HepG2 (cell line): ENCODE data around the gene CCDC142. TPM values are rescaled to one million over a fixed set of nuclear protein-coding genes. Genes with fewer than 3 reads are reported as not detected.

ENCODE experiments used
- ATAC-seq: fragments of 200-7000 bp; cut with Tn5 transposase; 3 replicates; pipeline ENCODE4 v1.9.1; 2020; ENCODE audit warnings: mild to moderate bottlenecking, moderate library complexity
- BruUV-seq: library from RNA; stranded (reverse); fragments of 400-500 nt; replicated peaks from 2 replicates; lab custom pipeline; 2021; lab: Mats Ljungman, UMichigan
- CTCF ChIA-PET: fragments of 300-600 bp; formaldehyde crosslinking; extraction: SDS; loops from one replicate; lab custom pipeline; 2021; ENCODE audit warnings: low total read pairs, inconsistent platforms, low intra/inter-chr PET ratio; lab: Yijun Ruan, JAX
- POLR2A ChIA-PET: fragments of 350-600 bp; sonication (Branson Sonifier 250); formaldehyde crosslinking; loops from one replicate; lab custom pipeline; 2020; ENCODE audit warnings: antibody characterized with exemption, inconsistent platforms; lab: Yijun Ruan, JAX
- DNase-seq: peaks from one replicate; pipeline ENCODE4 v3.0.0-alpha.2; 2015; ENCODE audit warnings: low spot score
- FAIRE-seq: peaks from 3 replicates; lab custom pipeline; 2011; peaks lifted over from hg19 to GRCh38; lab: Jason Lieb, UNC
- H2AFZ ChIP-seq: one replicate; pipeline ENCODE4 v1.6.1; 2011; ENCODE audit warnings: low read length, inconsistent platforms
- H3K27ac ChIP-seq: fragments of 300-600 bp; 3 replicates; pipeline ENCODE4 v1.8.0; 2011; ENCODE audit warnings: mixed run types, mild to moderate bottlenecking, mixed read lengths, low read length, inconsistent platforms; ENCODE audit not compliant: insufficient read depth; ENCODE audit errors: extremely low read length
- H3K27me3 ChIP-seq, 2 experiments: fragments of 200-600 bp in 1 of 2; 2 replicates in 1 of 2; 3 replicates in 1 of 2; pipeline versions ENCODE4 v1.6.0 to v1.8.0; 2011; ENCODE audit warnings: low read length in 2 of 2, mild to moderate bottlenecking in 2 of 2, moderate library complexity in 2 of 2, inconsistent platforms in 1 of 2; ENCODE audit not compliant: insufficient read depth in 2 of 2, control insufficient read depth in 1 of 2
- H3K36me3 ChIP-seq, 2 experiments: fragments of 200-600 bp in 1 of 2; replicated peaks in 1 of 2; 2 replicates in 1 of 2; 3 replicates in 1 of 2; pipeline versions ENCODE4 v1.5.1 to v1.8.0; 2011; ENCODE audit warnings: low read length in 2 of 2, inconsistent platforms in 1 of 2; ENCODE audit not compliant: insufficient read depth in 2 of 2, control insufficient read depth in 1 of 2
- H3K4me1 ChIP-seq: 2 replicates; pipeline ENCODE4 v1.5.1; 2012; ENCODE audit warnings: low read length, inconsistent platforms; ENCODE audit not compliant: insufficient read depth
- H3K4me2 ChIP-seq: 2 replicates; pipeline ENCODE4 v1.6.0; 2011; ENCODE audit warnings: low read depth, low read length, inconsistent platforms
- H3K4me3 ChIP-seq, 3 experiments: fragments of 200-600 bp in 1 of 3; sonication (generic), shearing (Covaris generic) in 1 of 3; replicated peaks in 1 of 3; 2 replicates each; pipeline ENCODE4 v1.5.1; 2011 to 2016; ENCODE audit warnings: low read length in 3 of 3, inconsistent platforms in 2 of 3, low read depth in 2 of 3, mild to moderate bottlenecking in 2 of 3, control low read depth in 1 of 3, mixed read lengths in 1 of 3; ENCODE audit not compliant: insufficient read depth in 1 of 3
- H3K79me2 ChIP-seq: one replicate; pipeline ENCODE4 v1.6.1; 2011; ENCODE audit warnings: low read length, inconsistent platforms; ENCODE audit not compliant: insufficient read depth
- H3K9ac ChIP-seq: 2 replicates; pipeline ENCODE4 v1.6.0; 2011; ENCODE audit warnings: mild to moderate bottlenecking, low read depth, low read length, inconsistent platforms; ENCODE audit not compliant: insufficient read depth
- H3K9me3 ChIP-seq: 2 replicates; pipeline ENCODE4 v1.5.1; 2012; ENCODE audit warnings: mild to moderate bottlenecking, low read length
- H4K20me1 ChIP-seq: 2 replicates; pipeline ENCODE4 v1.6.0; 2011; ENCODE audit warnings: inconsistent platforms, mild to moderate bottlenecking, low read length, moderate library complexity; ENCODE audit not compliant: insufficient read depth
- AKAP8 ChIP-seq: sonication (generic); formaldehyde crosslinking; IDR thresholded peaks from 2 replicates; pipeline ENCODE4 v1.5.1; 2020; ENCODE audit warnings: mild to moderate bottlenecking, missing genetic modification reagents
- ELF3 ChIP-seq: IDR thresholded peaks from 2 replicates; pipeline ENCODE4 v1.6.1; 2016; ENCODE audit warnings: missing genetic modification reagents, missing compliant biosample characterization
- HNF4G ChIP-seq, 2 experiments: sonication (generic) in 1 of 2; formaldehyde crosslinking in 1 of 2; IDR thresholded peaks; 2 replicates each; pipeline versions ENCODE4 v1.4.0 to v1.6.1; 2011 to 2020; ENCODE audit warnings: borderline replicate concordance in 2 of 2, low read depth in 2 of 2, mild to moderate bottlenecking in 2 of 2, low read length in 1 of 2, missing genetic modification reagents in 1 of 2, moderate library complexity in 1 of 2
- KDM3A ChIP-seq: IDR thresholded peaks from 2 replicates; pipeline ENCODE4 v1.6.1; 2018; ENCODE audit warnings: low read depth, missing compliant biosample characterization
- KLF15 ChIP-seq: sonication (generic); formaldehyde crosslinking; IDR thresholded peaks from 2 replicates; pipeline ENCODE4 v1.8.1; 2023; ENCODE audit warnings: borderline replicate concordance, mild to moderate bottlenecking, inconsistent platforms, missing genetic modification reagents, mixed read lengths
- MYC ChIP-seq: sonication (generic); formaldehyde crosslinking; IDR thresholded peaks from 2 replicates; pipeline ENCODE4 v1.9.0; 2021; ENCODE audit warnings: missing genetic modification reagents, borderline replicate concordance
- ZNF329 ChIP-seq: sonication (generic); formaldehyde crosslinking; IDR thresholded peaks from 2 replicates; pipeline ENCODE4 v1.9.0; 2021; ENCODE audit warnings: low read depth, mild to moderate bottlenecking, missing genetic modification reagents
- ZNF557 ChIP-seq: sonication (generic); formaldehyde crosslinking; IDR thresholded peaks from 2 replicates; pipeline ENCODE4 v1.4.0; 2020; ENCODE audit warnings: missing genetic modification reagents
- ZNF570 ChIP-seq: sonication (generic); formaldehyde crosslinking; IDR thresholded peaks from 2 replicates; pipeline ENCODE4 v1.4.0; 2020; ENCODE audit warnings: mild to moderate bottlenecking, missing genetic modification reagents, borderline replicate concordance
- WGBS: methylation state at CpG from one replicate; pipeline ENCODE4 v1.1.6; 2017; ENCODE audit warnings: low lambda C conversion rate; 5-methylcytosine and 5-hydroxymethylcytosine counted together
- in situ Hi-C: cut with HindIII; loops from 2 replicates; pipeline ENCODE4 v1.10.0; 2017; ENCODE audit warnings: low pct_unique_long_range_greater_than_20kb; ENCODE audit not compliant: extremely low pct_ligation_motif_present
- intact Hi-C: fragments of 100-400 bp; cut with micrococcal nuclease; formaldehyde crosslinking; loops from one replicate; pipeline ENCODE4 v1.10.0; 2022; ENCODE audit not compliant: unreplicated experiment
- polyA plus RNA-seq, 8 experiments: library from polyadenylated mRNA; depleted of rRNA in 3 of 8; stranded (reverse) in 7 of 8; unstranded in 1 of 8; fragments of >200 nt; fragmentation: Illumina TruSeq in 4 of 8; extraction: Trizol in 4 of 8; gene quantifications; 2 replicates each; pipeline versions ENCODE4 v1.2.1 to v1.2.3, GENCODE V29; 2011 to 2016; ENCODE audit warnings: low read depth in 4 of 8, missing spikeins in 1 of 8, mixed read lengths in 1 of 8; ENCODE audit not compliant: insufficient read depth in 1 of 8
- total RNA-seq, 5 experiments: library from RNA; depleted of rRNA; stranded (reverse); fragments of >200 nt; fragmentation: Illumina TruSeq; extraction: Trizol; gene quantifications; 2 replicates each; pipeline ENCODE4 v1.2.3, GENCODE V29; 2016; ENCODE audit warnings: low read depth in 1 of 5
- TF ChIP-seq, protein P1 (sequence below): sonication (generic); formaldehyde crosslinking; IDR thresholded peaks from 2 replicates; pipeline ENCODE4 v1.5.0; 2020; ENCODE audit warnings: mild to moderate bottlenecking, missing genetic modification reagents, borderline replicate concordance
- TF ChIP-seq, protein P2 (sequence below): sonication (generic); formaldehyde crosslinking; IDR thresholded peaks from 2 replicates; pipeline ENCODE4 v1.5.0; 2020; ENCODE audit warnings: mild to moderate bottlenecking, missing genetic modification reagents

Gene CCDC142
- total and polyA plus RNA-seq, 2 of the 13 experiments (the other 11 are each of a cell fraction or from before 2014, with no cell fraction given): 14.7 to 30.4 TPM

DNA sequence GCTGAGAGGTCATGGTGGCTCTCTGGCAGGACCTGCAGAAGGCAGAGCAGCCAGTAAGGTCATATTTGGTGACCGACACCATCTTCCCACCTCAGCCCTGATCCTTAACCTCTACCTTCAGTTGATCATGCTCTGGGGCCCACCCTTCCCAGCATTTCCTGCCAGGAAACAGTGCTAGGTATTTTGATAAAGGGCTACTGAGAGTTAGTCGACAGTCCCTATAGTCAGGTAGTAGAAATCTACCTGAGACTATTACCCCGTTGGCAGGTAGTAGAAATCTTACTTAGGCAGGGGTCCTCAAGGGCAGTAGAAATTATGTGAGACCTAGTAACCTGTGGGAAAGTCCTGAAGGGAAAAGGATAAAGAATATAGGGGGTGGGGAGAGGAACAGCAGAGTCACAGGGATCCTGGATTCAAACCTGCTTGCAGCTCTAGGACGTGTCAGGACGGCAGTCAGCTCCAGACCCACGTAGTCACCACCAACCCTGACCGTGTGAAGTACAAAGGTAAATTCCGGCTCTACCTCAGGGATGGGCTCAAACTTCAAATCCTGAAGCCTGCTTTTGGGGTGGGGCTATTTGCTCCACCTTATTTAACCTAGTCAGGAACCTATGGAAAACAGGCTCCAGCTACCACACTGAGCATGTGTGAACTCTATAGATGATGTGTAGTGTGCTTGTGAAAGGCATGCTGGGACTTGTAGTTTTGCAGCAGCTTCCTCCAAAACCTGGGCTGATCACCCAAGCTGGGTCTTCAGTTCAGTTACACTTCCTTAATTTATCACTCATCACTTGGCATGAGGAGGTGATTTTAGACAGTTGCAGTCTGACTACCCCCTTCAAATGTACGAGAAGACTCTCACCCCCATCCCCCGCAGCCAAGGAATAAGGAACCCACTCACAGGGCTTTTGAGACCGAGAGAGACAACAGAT lies 43.2 kb upstream of the CCDC142 start, which contains the start of gene DQX1:
TSS of gene DQX1 (minus strand) at position 515 of the 932 bp plus-strand sequence. CDS start at position 13, 502 bp downstream.
- FAIRE-seq (peak; percentile 99), ATAC-seq (peak; percentile 74), DNase-seq (peak; percentile 99)
- Histone ChIP-seq H3K27me3 (no peaks in the 10 kb centered on the region; a peak in 1 of 5 replicates), H3K36me3 (peaks cover 19 to 38% of the 10 kb centered on the region in 2 experiments), H3K79me2 (peaks cover 50% of the 10 kb centered on the region), H3K4me3 (peak within 1 kb of the TSS; percentile 45 to 76 (median 62)), H3K27ac (peak within 1 kb of the TSS; percentile 89), H3K9ac (peak within 1 kb of the TSS; percentile 83), H3K4me1 (peaks cover 57% of the 10 kb centered on the region), H2AFZ (peak within 1 kb of the TSS; percentile 20), H4K20me1 (no peaks in the 10 kb centered on the region), H3K4me2 (peak within 1 kb of the TSS; percentile 100), H3K9me3 (no peaks in the 10 kb centered on the region)
- ChIA-PET POLR2A (interaction anchor here (0.6 to 5.4 kb wide), 20 partner anchors 8 to 406 kb away, joined by 3 to 135 read pairs (median 6); partner anchors contain the start of genes CCDC142, INO80B, LBX2 and MRPL53), CTCF (no interaction called here)
- intact Hi-C loops (no loop called here), in situ Hi-C loops (no loop called here)
- 29% methylated on average over 11 of the region's 11 CpGs for WGBS
- TSS peak; percentile 39 for BruUV-seq
- TF ChIP-seq HNF4G (IDR thresholded peaks at IDR 0.05; ENCODE audit: borderline replicate concordance, low read depth, low read length) (peak; percentile 96), HNF4G (CRISPR knock-in tag; IDR thresholded peaks at IDR 0.05; ENCODE audit: borderline replicate concordance, low read depth) (peak; percentile 80; the same call in 1 of the 2 replicates), ELF3 (CRISPR knock-in tag) (peak; percentile 75; the same call in 1 of the 2 replicates), ZNF570 (CRISPR knock-in tag) (no peak), ZNF329 (CRISPR knock-in tag) (no peak), KLF15 (CRISPR knock-in tag) (no peak), AKAP8 (CRISPR knock-in tag) (no peak), KDM3A (no peak), ZNF557 (peak; percentile 37; the same call in 1 of the 2 replicates), MYC (CRISPR knock-in tag) (peak; percentile 40; the same call in 1 of the 2 replicates)
- TF ChIP-seq, protein P1, sequence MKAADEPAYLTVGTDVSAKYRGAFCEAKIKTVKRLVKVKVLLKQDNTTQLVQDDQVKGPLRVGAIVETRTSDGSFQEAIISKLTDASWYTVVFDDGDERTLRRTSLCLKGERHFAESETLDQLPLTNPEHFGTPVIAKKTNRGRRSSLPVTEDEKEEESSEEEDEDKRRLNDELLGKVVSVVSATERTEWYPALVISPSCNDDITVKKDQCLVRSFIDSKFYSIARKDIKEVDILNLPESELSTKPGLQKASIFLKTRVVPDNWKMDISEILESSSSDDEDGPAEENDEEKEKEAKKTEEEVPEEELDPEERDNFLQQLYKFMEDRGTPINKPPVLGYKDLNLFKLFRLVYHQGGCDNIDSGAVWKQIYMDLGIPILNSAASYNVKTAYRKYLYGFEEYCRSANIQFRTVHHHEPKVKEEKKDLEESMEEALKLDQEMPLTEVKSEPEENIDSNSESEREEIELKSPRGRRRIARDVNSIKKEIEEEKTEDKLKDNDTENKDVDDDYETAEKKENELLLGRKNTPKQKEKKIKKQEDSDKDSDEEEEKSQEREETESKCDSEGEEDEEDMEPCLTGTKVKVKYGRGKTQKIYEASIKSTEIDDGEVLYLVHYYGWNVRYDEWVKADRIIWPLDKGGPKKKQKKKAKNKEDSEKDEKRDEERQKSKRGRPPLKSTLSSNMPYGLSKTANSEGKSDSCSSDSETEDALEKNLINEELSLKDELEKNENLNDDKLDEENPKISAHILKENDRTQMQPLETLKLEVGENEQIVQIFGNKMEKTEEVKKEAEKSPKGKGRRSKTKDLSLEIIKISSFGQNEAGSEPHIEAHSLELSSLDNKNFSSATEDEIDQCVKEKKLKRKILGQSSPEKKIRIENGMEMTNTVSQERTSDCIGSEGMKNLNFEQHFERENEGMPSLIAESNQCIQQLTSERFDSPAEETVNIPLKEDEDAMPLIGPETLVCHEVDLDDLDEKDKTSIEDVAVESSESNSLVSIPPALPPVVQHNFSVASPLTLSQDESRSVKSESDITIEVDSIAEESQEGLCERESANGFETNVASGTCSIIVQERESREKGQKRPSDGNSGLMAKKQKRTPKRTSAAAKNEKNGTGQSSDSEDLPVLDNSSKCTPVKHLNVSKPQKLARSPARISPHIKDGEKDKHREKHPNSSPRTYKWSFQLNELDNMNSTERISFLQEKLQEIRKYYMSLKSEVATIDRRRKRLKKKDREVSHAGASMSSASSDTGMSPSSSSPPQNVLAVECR (CRISPR knock-in tag): peak; percentile 71; the same call in 1 of the 2 replicates
- TF ChIP-seq, protein P2, sequence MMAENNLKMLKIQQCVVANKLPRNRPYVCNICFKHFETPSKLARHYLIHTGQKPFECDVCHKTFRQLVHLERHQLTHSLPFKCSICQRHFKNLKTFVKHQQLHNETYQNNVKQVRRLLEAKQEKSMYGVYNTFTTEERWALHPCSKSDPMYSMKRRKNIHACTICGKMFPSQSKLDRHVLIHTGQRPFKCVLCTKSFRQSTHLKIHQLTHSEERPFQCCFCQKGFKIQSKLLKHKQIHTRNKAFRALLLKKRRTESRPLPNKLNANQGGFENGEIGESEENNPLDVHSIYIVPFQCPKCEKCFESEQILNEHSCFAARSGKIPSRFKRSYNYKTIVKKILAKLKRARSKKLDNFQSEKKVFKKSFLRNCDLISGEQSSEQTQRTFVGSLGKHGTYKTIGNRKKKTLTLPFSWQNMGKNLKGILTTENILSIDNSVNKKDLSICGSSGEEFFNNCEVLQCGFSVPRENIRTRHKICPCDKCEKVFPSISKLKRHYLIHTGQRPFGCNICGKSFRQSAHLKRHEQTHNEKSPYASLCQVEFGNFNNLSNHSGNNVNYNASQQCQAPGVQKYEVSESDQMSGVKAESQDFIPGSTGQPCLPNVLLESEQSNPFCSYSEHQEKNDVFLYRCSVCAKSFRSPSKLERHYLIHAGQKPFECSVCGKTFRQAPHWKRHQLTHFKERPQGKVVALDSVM (CRISPR knock-in tag): no peak
